Muscle layer of colon (tissue), 2 donors: Measurements from ENCODE around the gene UBN1.

Experiments
- H3K27ac ChIP-seq: one replicate; pipeline ENCODE4 v1.7.0; 2013; ENCODE audit warnings: low read depth, mild to moderate bottlenecking, low read length, moderate library complexity
- H3K27me3 ChIP-seq, 2 donors: one replicate each; pipeline ENCODE4 v1.7.0; 2013; ENCODE audit warnings: low read length in 2 of 2, mild to moderate bottlenecking in 2 of 2; ENCODE audit not compliant: insufficient read depth in 2 of 2, control insufficient read depth in 1 of 2
- H3K36me3 ChIP-seq: one replicate; pipeline ENCODE4 v1.7.0; 2013; ENCODE audit warnings: mild to moderate bottlenecking, low read length; ENCODE audit not compliant: insufficient read depth
- H3K4me1 ChIP-seq: one replicate; pipeline ENCODE4 v1.7.0; 2013; ENCODE audit warnings: mild to moderate bottlenecking, low read length; ENCODE audit not compliant: insufficient read depth
- H3K4me3 ChIP-seq, 2 donors: one replicate each; pipeline ENCODE4 v1.7.0; 2013; ENCODE audit warnings: low read length in 2 of 2, low read depth in 1 of 2, mild to moderate bottlenecking in 1 of 2, moderate library complexity in 1 of 2
- H3K9ac ChIP-seq: one replicate; pipeline ENCODE4 v1.7.0; 2013; ENCODE audit warnings: low read length
- H3K9me3 ChIP-seq: one replicate; pipeline ENCODE4 v1.7.0; 2013; ENCODE audit warnings: mild to moderate bottlenecking, low read length
- donor health status: abdominal sarcoma.
- donor health status: Adenocarcinoma of cecum.

UBN1 gene

DNA sequence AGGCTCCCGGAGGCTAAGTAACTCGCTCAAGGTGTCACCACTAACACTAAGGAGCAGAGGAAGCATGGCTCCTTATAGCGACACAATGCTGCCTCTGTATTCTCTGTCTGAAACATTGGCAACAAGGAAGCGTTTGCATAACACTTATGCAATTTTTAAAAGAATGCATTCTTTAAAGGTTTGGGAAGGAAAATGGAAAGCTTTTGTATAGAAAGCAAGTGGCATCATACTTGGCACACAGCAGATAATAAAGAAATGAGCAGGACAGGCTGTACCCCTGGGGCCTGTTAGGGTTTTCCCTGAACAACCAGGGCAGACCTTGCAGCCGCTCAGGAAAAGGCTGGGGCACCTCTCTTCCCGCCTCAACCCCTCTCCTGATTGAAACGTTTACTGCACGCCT, 52.8 kb downstream of the UBN1 start:
- Histone ChIP-seq H3K27me3 (peaks cover 0 to 3% of the 10 kb centered on the region in 2 donors), H3K4me3 (no peak overlapping the region), H3K4me1 (no peaks in the 10 kb centered on the region), H3K27ac (no peak overlapping the region), H3K9me3 (peaks cover 6% of the 10 kb centered on the region), H3K36me3 (no peaks in the 10 kb centered on the region), H3K9ac (no peak overlapping the region)

DNA sequence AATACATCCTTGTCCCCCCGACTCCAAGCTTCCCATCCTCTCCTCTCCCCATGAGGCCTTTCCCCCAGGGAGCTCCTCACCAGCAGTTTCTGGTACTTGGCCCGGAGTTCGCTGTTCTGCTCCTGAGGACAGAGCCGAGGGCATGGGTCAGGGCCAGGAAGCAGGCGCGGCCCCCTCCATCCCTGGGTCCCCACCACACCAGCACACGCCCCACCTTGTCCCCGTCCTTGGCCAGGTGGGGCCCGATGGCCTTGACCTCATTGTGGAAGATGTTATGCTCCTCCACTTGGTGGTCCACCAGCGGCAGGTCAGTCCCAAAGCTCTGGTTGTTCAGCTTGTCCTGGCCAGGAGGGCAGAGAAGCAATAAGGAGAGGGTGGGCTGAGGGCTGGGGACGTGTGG, 53.5 kb downstream of the UBN1 start:
- Histone ChIP-seq H3K4me3 (no peak overlapping the region), H3K27ac (no peak overlapping the region), H3K9ac (no peak overlapping the region), H3K36me3 (no peaks in the 10 kb centered on the region), H3K27me3 (peaks cover 0 to 3% of the 10 kb centered on the region in 2 donors), H3K4me1 (no peaks in the 10 kb centered on the region), H3K9me3 (peaks cover 6% of the 10 kb centered on the region)

DNA sequence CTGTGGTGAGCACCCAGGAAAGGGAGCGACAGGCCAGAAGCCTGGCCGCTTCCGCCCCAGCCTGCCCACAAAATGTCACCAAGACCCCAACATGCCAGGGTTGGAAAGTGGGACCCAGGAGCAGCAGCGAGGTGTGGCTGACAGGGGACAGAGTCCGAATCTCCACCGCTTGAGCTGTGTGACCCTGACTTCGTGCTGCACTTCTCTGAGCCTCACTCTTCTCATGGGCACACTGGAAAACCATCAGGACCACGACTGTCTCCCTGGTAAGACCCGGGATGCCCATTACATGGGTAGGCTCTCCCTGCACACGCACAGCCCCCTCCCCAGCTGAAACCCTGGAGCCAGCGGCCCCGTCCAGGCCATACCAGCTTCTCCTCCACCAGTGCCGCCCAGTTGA, 54.8 kb downstream of the UBN1 start:
- Histone ChIP-seq H3K4me1 (no peaks in the 10 kb centered on the region), H3K27me3 (peaks cover 0 to 3% of the 10 kb centered on the region in 2 donors), H3K27ac (no peak overlapping the region), H3K9me3 (peaks cover 6% of the 10 kb centered on the region), H3K36me3 (no peaks in the 10 kb centered on the region), H3K9ac (no peak overlapping the region), H3K4me3 (no peak overlapping the region)

DNA sequence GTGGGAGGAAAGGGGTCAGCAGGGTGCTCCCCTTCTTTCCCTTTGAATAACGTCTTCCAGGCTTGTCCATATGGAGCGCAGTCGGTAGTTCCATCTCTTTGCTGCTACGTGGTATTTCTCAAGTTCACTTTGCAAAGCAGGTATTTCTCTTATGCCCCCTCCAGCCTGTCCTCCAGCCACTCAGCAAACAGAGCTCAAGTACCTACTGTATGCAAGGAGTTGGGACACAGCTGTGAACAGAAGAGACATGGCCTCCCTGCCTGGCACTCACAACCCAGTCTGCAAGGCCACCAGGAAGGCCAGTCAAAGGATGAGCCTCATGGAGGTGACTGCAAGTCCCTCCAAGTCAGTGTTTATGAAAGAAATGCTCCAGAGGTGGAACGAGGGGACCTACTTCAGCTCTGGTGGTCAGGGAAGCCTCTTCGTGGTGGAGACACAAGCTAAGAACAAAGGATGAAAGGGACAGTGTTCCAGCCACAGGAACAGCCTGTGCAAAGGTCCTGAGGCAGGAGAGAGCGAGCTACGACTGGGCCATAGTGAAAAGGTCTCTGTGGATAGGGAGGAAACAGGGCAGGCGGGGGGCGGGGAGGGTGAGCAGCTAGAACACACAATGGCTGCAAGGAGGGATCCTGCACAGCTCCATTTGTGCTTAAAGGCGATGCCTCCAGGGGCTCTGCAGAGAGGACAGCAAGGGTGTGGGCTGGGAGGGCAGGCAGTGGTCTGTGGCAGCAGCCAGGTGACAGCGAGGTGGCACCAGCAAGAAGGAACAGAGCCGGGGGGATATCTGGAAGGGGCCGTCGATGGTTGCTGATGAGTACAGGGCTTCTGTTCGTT, 57.0 kb downstream of the UBN1 start:
- H3K36me3 ChIP-seq, result no peaks in the 10 kb centered on the region
- H3K27me3 ChIP-seq, result peaks cover 0 to 3% of the 10 kb centered on the region in 2 donors

DNA sequence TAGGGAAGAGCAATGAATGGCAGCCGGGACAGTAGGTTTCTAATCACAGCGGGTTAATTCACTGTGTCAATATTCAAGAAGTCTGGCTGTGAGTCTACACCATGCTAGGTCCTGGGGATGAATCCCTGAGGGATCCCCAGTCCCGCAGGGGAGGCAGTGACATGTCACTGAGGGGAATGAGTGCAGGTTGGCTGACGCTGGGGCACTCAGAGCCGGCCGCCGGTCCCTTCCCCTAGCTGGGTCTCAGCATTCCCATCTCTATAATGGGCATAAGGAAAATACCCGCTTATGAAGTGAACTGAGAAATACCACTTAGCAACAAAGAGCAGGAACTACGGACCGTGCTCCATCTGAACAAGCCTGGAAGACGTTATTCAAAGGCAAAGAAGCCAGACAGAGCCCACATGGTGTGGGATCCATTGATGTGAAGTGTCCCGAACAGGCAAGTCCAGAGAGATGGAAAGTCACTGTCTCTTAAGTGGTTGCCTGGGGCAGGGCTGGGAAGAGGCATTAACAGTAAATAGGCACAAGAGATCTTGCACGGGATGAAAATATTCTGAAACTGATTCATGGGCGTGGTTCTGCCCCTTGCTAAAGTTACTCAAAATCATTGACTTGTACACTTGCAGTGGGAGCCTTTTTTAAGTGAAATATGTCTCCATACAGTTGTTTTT, 57.8 kb downstream of the UBN1 start:
- H3K27ac ChIP-seq, result no peak overlapping the region
- H3K9me3 ChIP-seq, result no peaks in the 10 kb centered on the region
- no peaks in the 10 kb centered on the region for H3K36me3 ChIP-seq
- H3K4me3 ChIP-seq, result no peak overlapping the region
- H3K27me3 ChIP-seq, result peaks cover 0 to 3% of the 10 kb centered on the region in 2 donors
- H3K9ac ChIP-seq, result no peak overlapping the region
- no peaks in the 10 kb centered on the region for H3K4me1 ChIP-seq

More for the DNA sequence above, 57.0 kb downstream of the UBN1 start:
- Histone ChIP-seq H3K4me1 (no peaks in the 10 kb centered on the region), H3K9ac (no peak overlapping the region), H3K4me3 (no peak overlapping the region), H3K27ac (no peak overlapping the region), H3K9me3 (no peaks in the 10 kb centered on the region)

DNA sequence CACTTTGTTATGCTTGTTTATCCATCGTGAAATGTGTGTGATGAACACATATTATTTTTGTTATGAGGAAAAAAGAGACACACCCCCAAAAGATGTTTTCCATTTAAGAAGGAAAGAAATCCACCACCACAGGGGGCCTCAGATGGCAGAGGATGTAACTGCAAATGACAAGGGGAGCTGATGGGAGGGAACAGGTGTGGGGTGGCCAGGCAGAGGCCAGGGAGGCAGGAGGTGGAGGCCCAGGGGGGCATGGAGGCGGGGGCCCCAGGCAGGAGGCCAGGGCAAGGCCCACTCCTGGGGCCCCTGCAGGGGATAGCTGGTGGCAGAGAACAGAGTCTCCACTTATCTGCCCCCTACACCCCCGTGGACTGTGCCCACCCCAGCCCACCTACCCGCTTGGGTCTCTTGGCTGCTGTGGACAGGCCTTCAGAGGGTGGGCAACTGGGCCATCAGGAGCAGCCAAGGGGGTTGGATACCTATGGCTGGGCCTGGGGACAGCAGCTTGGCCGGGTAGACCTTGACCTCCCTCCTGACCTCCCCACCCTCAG, 61.6 kb downstream of the UBN1 start:
- Histone ChIP-seq H3K36me3 (no peaks in the 10 kb centered on the region), H3K4me1 (no peaks in the 10 kb centered on the region), H3K27me3 (no peaks in the 10 kb centered on the region), H3K4me3 (no peak overlapping the region), H3K9ac (no peak overlapping the region), H3K9me3 (no peaks in the 10 kb centered on the region), H3K27ac (no peak overlapping the region)

DNA sequence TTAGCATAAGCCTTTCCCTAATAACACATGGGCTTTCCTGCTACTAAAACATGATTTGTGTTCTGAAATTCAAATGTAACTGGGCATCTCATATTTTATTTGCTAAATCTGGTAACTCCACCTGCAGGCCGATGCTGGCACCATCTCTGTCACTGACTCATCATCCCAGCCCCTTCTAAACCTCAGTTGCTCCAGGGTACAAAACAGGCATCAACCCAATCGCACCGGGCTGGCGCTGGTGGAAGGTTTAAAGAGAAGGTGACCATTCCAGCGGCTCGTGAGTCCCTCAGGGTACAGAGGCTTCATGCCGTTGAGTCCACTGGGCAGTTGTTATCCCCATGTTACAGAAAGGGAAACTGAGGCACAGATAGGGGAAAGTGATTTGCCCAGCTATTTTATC, 62.5 kb downstream of the UBN1 start:
- no peaks in the 10 kb centered on the region for H3K4me1 ChIP-seq
- no peak overlapping the region for H3K27ac ChIP-seq

DNA sequence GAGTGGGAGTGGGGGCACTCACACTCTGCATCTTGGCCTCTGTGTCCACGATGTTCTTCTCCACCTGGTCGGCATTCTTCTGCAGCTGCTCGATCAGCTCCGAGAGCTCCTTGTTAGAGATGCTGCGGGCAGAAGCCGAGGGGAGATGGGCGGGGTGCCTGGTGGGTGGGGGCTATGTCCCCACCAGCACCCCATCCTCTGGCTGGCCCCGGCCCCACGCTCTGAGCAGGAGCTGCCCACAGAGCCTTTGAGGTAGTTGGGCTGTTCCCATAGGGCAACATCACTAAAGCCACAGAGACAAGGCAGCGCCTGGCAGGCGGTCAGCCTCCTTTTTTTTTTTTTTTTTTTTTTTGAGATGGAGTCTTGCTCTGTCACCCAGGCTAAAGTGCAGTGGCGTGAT, 63.5 kb downstream of the UBN1 start:
- Histone ChIP-seq H3K36me3 (no peaks in the 10 kb centered on the region), H3K4me1 (no peaks in the 10 kb centered on the region), H3K9ac (no peak overlapping the region), H3K27me3 (no peaks in the 10 kb centered on the region), H3K27ac (no peak overlapping the region), H3K9me3 (no peaks in the 10 kb centered on the region), H3K4me3 (no peak overlapping the region)

More for the DNA sequence above, 62.5 kb downstream of the UBN1 start:
- Histone ChIP-seq H3K27me3 (no peaks in the 10 kb centered on the region), H3K4me3 (no peak overlapping the region), H3K36me3 (no peaks in the 10 kb centered on the region), H3K9ac (no peak overlapping the region), H3K9me3 (no peaks in the 10 kb centered on the region)

DNA sequence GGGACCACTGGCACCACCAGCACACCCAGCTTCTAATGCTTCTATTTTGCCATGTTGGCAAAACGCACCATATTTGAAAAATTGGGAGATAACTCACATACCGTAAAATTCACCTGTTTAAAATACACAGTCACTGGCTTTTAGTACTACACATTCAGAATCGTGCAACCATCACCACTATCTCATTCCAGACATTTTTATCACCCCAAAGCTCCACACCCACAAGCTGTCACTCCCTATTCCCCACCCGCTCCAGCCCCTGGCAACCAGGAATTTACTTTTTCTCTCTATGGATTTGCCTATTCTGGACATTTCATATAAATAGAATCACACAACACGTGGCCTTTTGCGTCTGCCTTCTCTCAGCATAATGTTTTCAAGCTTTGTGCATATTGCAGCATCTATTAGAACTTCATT, 64.7 kb downstream of the UBN1 start:
- H3K4me3 ChIP-seq, result no peak overlapping the region
- no peak overlapping the region for H3K9ac ChIP-seq
- H3K36me3 ChIP-seq, result no peaks in the 10 kb centered on the region
- H3K9me3 ChIP-seq, result no peaks in the 10 kb centered on the region
- no peaks in the 10 kb centered on the region for H3K27me3 ChIP-seq
- no peaks in the 10 kb centered on the region for H3K4me1 ChIP-seq
- no peak overlapping the region for H3K27ac ChIP-seq

DNA sequence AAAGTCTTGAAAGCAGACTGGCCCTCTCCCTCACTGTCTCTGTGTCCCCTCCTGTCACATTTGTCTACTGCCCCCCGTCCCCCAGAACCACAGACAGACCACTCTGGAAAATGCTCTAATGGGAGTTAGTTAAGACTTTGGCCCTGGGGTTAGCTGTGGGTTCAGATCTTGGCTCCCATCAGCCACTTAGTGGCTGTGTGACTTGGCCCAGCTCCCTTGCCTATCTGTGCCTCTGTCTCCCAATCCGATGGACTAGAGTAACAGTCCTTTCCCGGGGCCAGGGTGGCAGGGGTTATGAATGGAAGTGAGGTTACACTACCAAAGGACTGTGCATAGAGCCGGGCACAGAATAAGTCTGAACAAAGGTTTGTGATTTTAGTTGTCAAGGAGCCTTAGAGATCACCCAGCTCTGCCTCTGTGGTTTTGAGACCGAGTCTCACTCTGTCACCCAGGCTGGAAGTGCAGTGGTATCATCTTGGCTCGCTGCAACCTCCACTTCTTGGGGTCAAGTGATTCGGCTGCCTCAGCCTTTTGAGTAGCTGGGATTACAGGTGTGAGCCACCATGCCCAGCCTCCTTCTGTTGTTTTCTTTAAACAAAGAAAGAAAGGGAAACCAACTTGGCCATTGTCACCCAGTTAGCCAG, 66.0 kb downstream of the UBN1 start:
- H3K9me3 ChIP-seq, result no peaks in the 10 kb centered on the region
- H3K27me3 ChIP-seq, result no peaks in the 10 kb centered on the region
- no peak overlapping the region for H3K27ac ChIP-seq
- H3K9ac ChIP-seq, result no peak overlapping the region
- H3K4me3 ChIP-seq, result no peak overlapping the region
- no peaks in the 10 kb centered on the region for H3K4me1 ChIP-seq
- no peaks in the 10 kb centered on the region for H3K36me3 ChIP-seq

DNA sequence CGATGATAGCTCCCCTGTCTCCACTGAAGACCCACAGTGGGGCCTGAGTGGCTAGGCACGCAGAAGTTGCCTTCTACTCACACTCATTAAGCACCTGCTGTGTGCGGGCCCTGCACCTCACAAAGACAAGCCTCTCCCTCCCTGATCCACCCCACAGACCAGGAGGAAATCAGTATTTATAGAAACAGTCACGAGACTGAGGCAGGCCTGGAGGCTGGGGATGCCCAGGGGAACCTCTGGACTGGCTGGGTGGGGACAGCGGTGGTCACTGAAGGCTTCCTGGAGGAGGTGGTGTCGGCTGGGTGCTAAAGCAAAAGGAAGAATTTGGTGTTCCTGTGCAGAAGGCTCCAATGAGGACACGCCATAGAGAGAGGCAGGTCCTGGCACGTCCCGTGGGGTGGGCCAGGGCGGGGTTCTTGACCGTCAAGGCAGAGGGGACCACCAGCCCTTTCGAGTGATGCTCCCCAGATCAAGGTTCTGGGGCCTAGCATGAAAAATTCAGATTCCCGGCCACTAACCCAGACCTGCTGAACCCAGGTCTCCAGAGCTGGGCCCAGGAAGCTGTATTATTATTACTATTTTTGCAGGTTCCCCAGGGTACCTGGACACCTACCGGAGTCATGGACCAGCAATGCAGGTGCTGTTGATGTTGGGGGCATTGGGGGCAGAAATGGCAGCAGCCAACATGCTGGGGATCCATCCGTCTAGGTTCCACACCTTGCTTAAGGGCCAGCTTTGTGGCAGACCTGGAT, 66.7 kb downstream of the UBN1 start:
- no peak overlapping the region for H3K9ac ChIP-seq
- H3K4me1 ChIP-seq, result no peaks in the 10 kb centered on the region
- no peak overlapping the region for H3K4me3 ChIP-seq
- no peaks in the 10 kb centered on the region for H3K9me3 ChIP-seq
- no peak overlapping the region for H3K27ac ChIP-seq
- no peaks in the 10 kb centered on the region for H3K27me3 ChIP-seq
- H3K36me3 ChIP-seq, result no peaks in the 10 kb centered on the region
